ENCODE data around the gene BCKDHA. TPM values are rescaled to one million over a fixed set of nuclear protein-coding genes. Genes with fewer than 3 reads are reported as not detected.
"Not testable (repeated sequence)": the region's sequence is repeated elsewhere in the genome, so short reads cannot be mapped to it uniquely, and the experiment has no call there.

The BCKDHA gene
- total RNA-seq, 4 donors from 2014 or later = 55.1 to 87.2 (median 58.6) TPM

DNA sequence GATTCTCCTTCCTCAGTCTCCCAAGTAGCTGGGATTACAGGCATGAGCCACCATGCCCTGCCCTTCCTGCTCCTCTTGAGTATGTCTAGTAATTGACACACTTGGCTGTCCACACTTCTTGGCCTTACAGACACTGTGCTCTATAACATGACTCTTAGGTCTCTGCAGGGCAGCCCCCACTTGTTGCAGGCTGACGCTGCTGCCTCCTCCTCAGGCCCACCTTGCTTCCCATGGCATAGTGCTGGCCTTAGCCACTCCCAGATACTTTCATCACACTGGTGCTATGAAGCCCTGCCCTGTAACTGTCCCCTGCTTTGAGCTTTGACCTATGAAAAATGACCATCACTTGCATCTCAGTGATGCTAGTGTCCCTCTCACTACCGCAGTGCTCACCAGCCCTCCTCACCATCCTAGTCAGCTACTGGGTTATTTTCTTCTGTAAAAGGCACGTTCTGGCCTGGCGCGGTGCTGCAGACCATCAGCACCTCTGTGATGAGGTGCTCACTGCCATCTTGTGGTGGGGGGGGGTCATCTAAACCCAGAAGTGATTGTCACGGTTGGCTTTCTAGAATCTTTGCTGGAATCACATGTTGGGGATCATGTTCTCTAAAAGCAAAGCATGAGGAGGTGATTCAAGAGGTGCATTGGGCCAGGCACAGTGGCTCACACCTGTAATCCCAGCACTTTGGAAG lies 55.1 kb downstream of the BCKDHA start:
- peaks cover 0 to 15% (median 0%) of the 10 kb centered on the region in 3 donors for H3K4me1 ChIP-seq
- WGBS, 2 donors = 55 to 63% methylated on average over 3 to 6 of the region's 6 CpGs
- no peak overlapping the region for H3K27ac ChIP-seq
- H3K36me3 ChIP-seq = no peaks in the 10 kb centered on the region
- H3K27me3 ChIP-seq = peaks cover 0 to 21% (median 0%) of the 10 kb centered on the region in 4 donors
- TF ChIP-seq POLR2A (IDR thresholded peaks at IDR 0.05) = no peak
- TF ChIP-seq, protein P1, sequence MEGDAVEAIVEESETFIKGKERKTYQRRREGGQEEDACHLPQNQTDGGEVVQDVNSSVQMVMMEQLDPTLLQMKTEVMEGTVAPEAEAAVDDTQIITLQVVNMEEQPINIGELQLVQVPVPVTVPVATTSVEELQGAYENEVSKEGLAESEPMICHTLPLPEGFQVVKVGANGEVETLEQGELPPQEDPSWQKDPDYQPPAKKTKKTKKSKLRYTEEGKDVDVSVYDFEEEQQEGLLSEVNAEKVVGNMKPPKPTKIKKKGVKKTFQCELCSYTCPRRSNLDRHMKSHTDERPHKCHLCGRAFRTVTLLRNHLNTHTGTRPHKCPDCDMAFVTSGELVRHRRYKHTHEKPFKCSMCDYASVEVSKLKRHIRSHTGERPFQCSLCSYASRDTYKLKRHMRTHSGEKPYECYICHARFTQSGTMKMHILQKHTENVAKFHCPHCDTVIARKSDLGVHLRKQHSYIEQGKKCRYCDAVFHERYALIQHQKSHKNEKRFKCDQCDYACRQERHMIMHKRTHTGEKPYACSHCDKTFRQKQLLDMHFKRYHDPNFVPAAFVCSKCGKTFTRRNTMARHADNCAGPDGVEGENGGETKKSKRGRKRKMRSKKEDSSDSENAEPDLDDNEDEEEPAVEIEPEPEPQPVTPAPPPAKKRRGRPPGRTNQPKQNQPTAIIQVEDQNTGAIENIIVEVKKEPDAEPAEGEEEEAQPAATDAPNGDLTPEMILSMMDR (IDR thresholded peaks at IDR 0.05) = no peak
- H3K4me3 ChIP-seq = no peak overlapping the region
- DNase-seq = no peak
- H3K9me3 ChIP-seq = peaks cover 0 to 5% (median 0%) of the 10 kb centered on the region in 3 donors
- intact Hi-C loops (cut with DNase I) = no loop called here

DNA sequence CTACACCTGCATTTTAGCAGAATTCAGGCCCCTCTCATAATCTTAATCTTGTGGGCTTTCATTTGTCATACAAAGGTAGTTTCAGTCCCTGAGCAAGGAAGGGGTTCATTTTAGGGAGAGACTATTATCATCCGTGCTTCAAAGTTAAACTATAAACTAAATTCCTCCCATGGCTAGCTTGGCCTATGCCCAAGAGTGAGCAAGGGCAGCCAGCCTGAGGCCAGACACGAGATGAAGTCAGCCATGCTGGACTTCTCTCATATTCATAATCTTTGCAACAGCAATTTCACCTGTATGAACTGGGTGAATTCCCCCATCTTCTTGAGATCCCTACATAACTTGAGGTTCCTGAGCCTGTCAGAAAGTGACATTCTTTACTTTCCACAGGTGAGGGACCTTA lies 58.3 kb downstream of the BCKDHA start:
- WGBS, 2 donors = 36 to 40% methylated on average over 2 of the region's 2 CpGs
- H3K27ac ChIP-seq = no peak overlapping the region
- H3K4me3 ChIP-seq = no peak overlapping the region
- no peak for TF ChIP-seq POLR2A (IDR thresholded peaks at IDR 0.05)
- TF ChIP-seq, protein P1 (IDR thresholded peaks at IDR 0.05) = no peak
- H3K4me1 ChIP-seq = peaks cover 0 to 5% (median 0%) of the 10 kb centered on the region in 3 donors
- intact Hi-C loops (cut with DNase I) = no loop called here
- peaks cover 0 to 49% (median 0%) of the 10 kb centered on the region in 4 donors for H3K27me3 ChIP-seq
- DNase-seq = no peak
- peaks cover 0 to 5% (median 0%) of the 10 kb centered on the region in 3 donors for H3K9me3 ChIP-seq
- no peaks in the 10 kb centered on the region for H3K36me3 ChIP-seq

DNA sequence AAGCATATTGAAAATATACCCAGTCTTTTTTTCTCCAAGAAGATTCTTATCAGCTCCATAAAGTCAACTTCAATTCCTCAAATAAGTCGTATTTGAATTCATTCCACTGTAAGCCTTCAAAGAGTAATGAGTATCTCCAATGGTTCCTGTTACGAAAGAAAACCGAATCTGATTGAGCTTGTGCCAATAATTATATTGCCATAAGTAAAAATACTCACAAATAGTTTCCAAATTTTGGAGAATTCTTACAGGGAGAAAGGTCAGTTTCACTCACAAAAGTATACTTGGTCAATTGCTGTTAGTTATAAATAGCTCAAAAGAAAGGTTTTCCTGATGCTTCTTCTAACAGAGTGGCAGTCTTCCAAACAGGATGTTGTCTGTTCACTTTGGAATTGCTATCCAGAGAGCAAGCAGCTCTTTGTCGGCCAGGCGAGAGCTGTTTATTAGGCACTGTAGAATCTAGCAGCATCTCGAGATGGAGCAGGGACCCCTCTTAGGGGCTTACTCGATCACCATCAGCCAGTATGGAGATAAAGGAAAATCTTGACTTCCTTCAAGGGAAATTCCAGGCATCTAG lies 58.8 kb downstream of the BCKDHA start:
- peak overlapping the region in 1 of 4 donors; percentile 9 for H3K27ac ChIP-seq
- H3K4me3 ChIP-seq = no peak overlapping the region
- WGBS, 2 donors = 38 to 53% methylated on average over 6 to 7 of the region's 7 CpGs
- no peaks in the 10 kb centered on the region for H3K36me3 ChIP-seq
- DNase-seq = no peak
- intact Hi-C loops (cut with DNase I) = no loop called here
- H3K4me1 ChIP-seq = peaks cover 0 to 5% (median 0%) of the 10 kb centered on the region in 3 donors
- no peak for TF ChIP-seq POLR2A (IDR thresholded peaks at IDR 0.05)
- TF ChIP-seq, protein P1 (IDR thresholded peaks at IDR 0.05) = no peak
- H3K27me3 ChIP-seq = peaks cover 0 to 54% (median 0%) of the 10 kb centered on the region in 4 donors
- H3K9me3 ChIP-seq = peaks cover 0 to 5% (median 0%) of the 10 kb centered on the region in 3 donors

GRCh38 chr19:41457241-41457640 lies 59.6 kb downstream of the BCKDHA start:
- 9 to 18% methylated on average over 1 of the region's 1 CpG for WGBS, 2 donors
- Histone ChIP-seq H3K9me3 (peaks cover 0 to 5% (median 0%) of the 10 kb centered on the region in 3 donors), H3K27ac (no peak overlapping the region), H3K4me3 (no peak overlapping the region), H3K4me1 (peaks cover 0 to 5% (median 0%) of the 10 kb centered on the region in 3 donors), H3K27me3 (peaks cover 0 to 60% (median 0%) of the 10 kb centered on the region in 4 donors), H3K36me3 (no peaks in the 10 kb centered on the region)
- no peak for DNase-seq
- intact Hi-C loops (cut with DNase I) = no loop called here
- TF ChIP-seq POLR2A (IDR thresholded peaks at IDR 0.05) = no peak
- TF ChIP-seq, protein P1 (IDR thresholded peaks at IDR 0.05) = no peak

- Histone ChIP-seq H3K27me3 (peaks cover 0 to 92% (median 0%) of the 10 kb centered on the region in 4 donors), H3K4me3 (no peak overlapping the region), H3K9me3 (no peaks in the 10 kb centered on the region), H3K27ac (no peak overlapping the region), H3K4me1 (no peaks in the 10 kb centered on the region), H3K36me3 (no peaks in the 10 kb centered on the region)
- DNase-seq = no peak
- no peak for TF ChIP-seq POLR2A (IDR thresholded peaks at IDR 0.05)
- TF ChIP-seq, protein P1 (IDR thresholded peaks at IDR 0.05) = no peak
- WGBS, 2 donors = 55 to 71% methylated on average over 6 of the region's 6 CpGs
- intact Hi-C loops (cut with DNase I) = no loop called here
Measured at GRCh38 chr19:41462497-41462896, 64.9 kb downstream of the BCKDHA start.

GRCh38 chr19:41463257-41464256 lies 65.9 kb downstream of the BCKDHA start:
- DNase-seq; H3K9me3 ChIP-seq; H3K4me1 ChIP-seq; H3K36me3 ChIP-seq; intact Hi-C loops (cut with DNase I); H3K4me3 ChIP-seq; H3K27ac ChIP-seq: not testable (repeated sequence)
- peaks cover 0 to 95% (median 0%) of the 10 kb centered on the region in 4 donors for H3K27me3 ChIP-seq
- 58 to 64% methylated on average over 21 to 22 of the region's 22 CpGs for WGBS, 2 donors

Data from esophagus squamous epithelium (tissue), 5 donors.